BLaER1 (cell line): ENCODE measurements around the gene RADIL.

Source experiments
- H3K27ac ChIP-seq: shearing (Covaris generic); formaldehyde crosslinking; 2 replicates; pipeline ENCODE4 v1.8.1; 2022
- H3K27me3 ChIP-seq: shearing (Covaris generic); formaldehyde crosslinking; 2 replicates; pipeline ENCODE4 v1.8.1; 2022
- H3K36me3 ChIP-seq: shearing (Covaris generic); formaldehyde crosslinking; 2 replicates; pipeline ENCODE4 v1.8.1; 2022
- H3K4me1 ChIP-seq: shearing (Covaris generic); formaldehyde crosslinking; 2 replicates; pipeline ENCODE4 v1.8.1; 2022
- H3K4me2 ChIP-seq: shearing (Covaris generic); formaldehyde crosslinking; 2 replicates; pipeline ENCODE4 v1.8.1; 2022
- H3K4me3 ChIP-seq: shearing (Covaris generic); formaldehyde crosslinking; 2 replicates; pipeline ENCODE4 v1.8.1; 2022
- H3K9ac ChIP-seq: shearing (Covaris generic); formaldehyde crosslinking; 2 replicates; pipeline ENCODE4 v1.8.1; 2022
- H3K9me3 ChIP-seq: shearing (Covaris generic); formaldehyde crosslinking; 2 replicates; pipeline ENCODE4 v1.8.1; 2022
- H4K20me1 ChIP-seq: shearing (Covaris generic); formaldehyde crosslinking; 2 replicates; pipeline ENCODE4 v1.8.1; 2022
- Cebpa-rat ChIP-seq: shearing (Covaris generic); IDR thresholded peaks from 2 replicates; pipeline ENCODE4 v1.8.1; 2022

Gene RADIL

DNA sequence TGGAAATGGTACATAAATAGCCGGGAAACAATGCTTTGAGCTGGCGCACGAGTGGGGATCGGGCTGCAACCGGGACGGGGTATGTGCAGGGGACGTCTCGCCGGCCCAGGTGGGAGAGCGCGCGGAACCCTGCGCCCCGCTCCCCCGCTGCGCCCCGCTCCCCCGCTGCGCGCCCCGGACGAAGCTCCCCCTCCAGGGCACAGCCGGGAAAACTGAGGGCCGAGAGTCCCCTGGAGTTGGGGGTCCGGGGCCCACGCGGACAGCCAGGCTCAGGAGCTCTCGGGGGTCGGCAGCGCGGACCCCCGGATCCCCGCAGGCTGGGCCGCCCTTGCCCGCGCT is 514 bp downstream of the RADIL start:
- Histone ChIP-seq H4K20me1 (no peaks in the 10 kb centered on the region), H3K27me3 (no peaks in the 10 kb centered on the region), H3K36me3 (peaks cover 4% of the 10 kb centered on the region), H3K27ac (peak overlapping the region; percentile 82), H3K9ac (peak overlapping the region; percentile 86), H3K4me3 (peak overlapping the region; percentile 91), H3K4me1 (peaks cover 61% of the 10 kb centered on the region), H3K9me3 (no peaks in the 10 kb centered on the region), H3K4me2 (peak overlapping the region; percentile 96)
- no peak for TF ChIP-seq Cebpa-rat

DNA sequence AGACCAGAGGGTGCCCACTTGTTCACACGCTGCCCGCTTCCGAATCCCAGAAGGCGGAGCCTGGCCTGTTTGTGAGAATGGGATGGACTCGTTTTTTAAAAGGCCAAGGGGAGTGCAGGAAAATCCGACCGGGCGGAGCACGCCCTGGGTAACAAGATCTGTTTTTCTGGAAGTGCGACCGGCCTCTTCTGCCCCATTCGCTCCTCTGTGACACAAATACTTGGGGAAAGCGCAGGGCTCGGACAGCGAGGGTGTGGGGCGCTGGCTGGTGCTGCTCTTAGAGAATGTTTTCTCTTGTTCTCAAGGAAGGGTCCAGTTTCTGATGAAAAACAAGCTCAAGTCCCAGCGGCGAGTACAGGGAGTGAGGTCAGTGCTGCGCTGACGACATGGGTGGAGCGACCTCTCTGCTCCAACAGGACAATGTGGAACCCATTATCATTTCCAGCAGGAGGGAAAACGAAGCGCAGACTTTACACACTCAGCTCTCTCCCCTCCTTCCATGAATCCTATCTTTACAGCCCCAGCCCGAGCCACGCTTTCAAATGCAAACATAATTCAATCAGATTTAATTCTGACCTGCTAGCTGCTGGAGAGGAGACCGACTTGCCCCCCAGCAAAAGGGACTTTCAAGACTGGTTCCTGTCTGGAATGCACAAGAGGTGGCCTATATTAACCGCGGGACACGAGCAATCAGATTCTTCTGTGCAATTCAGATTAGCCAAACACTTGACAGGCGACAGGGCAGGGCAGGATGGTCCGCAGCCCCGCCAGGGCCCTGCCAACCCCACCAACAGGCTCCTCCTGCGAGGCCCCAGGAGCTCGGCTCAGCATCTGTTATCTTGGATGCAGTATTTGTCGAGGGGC is 1.1 kb downstream of the RADIL start:
- no peak for TF ChIP-seq Cebpa-rat

DNA sequence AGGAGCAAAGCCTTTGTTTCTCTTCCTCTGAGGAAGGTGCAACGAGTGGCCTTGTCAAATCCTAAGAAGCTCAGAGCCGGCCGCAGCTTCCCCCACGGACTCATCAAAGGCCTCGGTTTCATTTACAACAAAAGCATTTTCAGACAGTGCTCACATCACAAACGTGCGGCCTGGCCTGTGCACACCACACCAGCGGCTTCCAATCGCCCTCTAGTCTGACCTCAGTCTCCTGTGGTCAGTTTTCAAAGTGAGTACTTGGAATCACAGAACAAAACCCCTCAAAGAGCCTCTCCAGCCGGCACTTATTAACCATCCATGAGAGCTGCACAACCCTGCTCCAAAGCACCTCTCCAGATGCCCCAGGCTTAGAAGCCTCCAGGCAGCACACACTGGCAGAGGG is 3.3 kb downstream of the RADIL start:
- Histone ChIP-seq H3K27ac (peak overlapping the region; percentile 89), H3K9me3 (no peaks in the 10 kb centered on the region), H3K27me3 (no peaks in the 10 kb centered on the region)

More for the DNA sequence above, 1.1 kb downstream of the RADIL start:
- no peaks in the 10 kb centered on the region for H3K9me3 ChIP-seq
- H3K27ac ChIP-seq = peak overlapping the region; percentile 82; the same call in 1 of the 2 replicates
- peak overlapping the region; percentile 86 for H3K9ac ChIP-seq
- H4K20me1 ChIP-seq = no peaks in the 10 kb centered on the region
- H3K4me3 ChIP-seq = peak overlapping the region; percentile 91
- H3K36me3 ChIP-seq = peaks cover 10% of the 10 kb centered on the region
- peak overlapping the region; percentile 96 for H3K4me2 ChIP-seq
- H3K27me3 ChIP-seq = no peaks in the 10 kb centered on the region
- H3K4me1 ChIP-seq = peaks cover 67% of the 10 kb centered on the region

DNA sequence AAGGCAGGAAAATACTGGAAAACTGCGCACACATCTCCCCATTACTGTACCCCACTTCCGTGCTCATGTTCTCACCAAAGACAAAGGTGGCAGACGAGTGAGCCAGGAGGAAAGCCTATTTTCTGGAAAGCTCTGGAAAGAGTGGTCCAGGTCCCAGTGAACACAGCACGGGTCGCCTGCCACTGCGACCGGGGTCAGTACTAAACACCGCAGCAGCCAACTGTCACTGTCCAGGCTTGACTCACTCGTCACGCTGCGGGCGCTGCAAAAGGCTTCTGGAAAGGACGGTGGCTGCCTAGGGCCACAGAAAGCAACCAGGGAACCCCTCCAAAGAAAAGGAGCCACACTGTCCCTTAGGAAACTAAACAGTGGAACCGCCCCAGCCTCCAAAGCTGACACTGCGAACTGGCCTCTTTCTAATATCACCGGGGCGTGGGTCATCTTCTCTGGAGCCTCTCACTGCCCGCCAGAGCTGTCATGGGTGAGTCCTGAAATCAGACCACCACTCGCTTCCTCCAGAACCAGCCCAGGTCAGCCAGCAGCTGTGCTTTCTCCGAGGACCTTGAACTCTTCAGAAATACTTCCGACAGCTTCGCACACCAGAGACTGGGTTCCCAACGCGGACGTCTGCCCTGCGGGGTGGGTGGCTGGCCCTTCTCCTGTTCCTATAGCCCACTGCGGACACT is 4.0 kb downstream of the RADIL start:
- Histone ChIP-seq H3K9me3 (no peaks in the 10 kb centered on the region), H3K9ac (peak overlapping the region; percentile 74), H3K36me3 (peaks cover 35% of the 10 kb centered on the region), H4K20me1 (no peaks in the 10 kb centered on the region), H3K4me2 (peak overlapping the region; percentile 96), H3K27ac (peak overlapping the region; percentile 89), H3K27me3 (no peaks in the 10 kb centered on the region), H3K4me3 (peak overlapping the region; percentile 45; the same call in 1 of the 2 replicates), H3K4me1 (peaks cover 72% of the 10 kb centered on the region)
- TF ChIP-seq Cebpa-rat = no peak

More for the DNA sequence above, 3.3 kb downstream of the RADIL start:
- TF ChIP-seq Cebpa-rat = no peak
- H3K9ac ChIP-seq = peak overlapping the region; percentile 74
- peaks cover 32% of the 10 kb centered on the region for H3K36me3 ChIP-seq
- no peaks in the 10 kb centered on the region for H4K20me1 ChIP-seq
- H3K4me3 ChIP-seq = peak overlapping the region; percentile 45; the same call in 1 of the 2 replicates
- H3K4me2 ChIP-seq = peak overlapping the region; percentile 96
- peaks cover 72% of the 10 kb centered on the region for H3K4me1 ChIP-seq

DNA sequence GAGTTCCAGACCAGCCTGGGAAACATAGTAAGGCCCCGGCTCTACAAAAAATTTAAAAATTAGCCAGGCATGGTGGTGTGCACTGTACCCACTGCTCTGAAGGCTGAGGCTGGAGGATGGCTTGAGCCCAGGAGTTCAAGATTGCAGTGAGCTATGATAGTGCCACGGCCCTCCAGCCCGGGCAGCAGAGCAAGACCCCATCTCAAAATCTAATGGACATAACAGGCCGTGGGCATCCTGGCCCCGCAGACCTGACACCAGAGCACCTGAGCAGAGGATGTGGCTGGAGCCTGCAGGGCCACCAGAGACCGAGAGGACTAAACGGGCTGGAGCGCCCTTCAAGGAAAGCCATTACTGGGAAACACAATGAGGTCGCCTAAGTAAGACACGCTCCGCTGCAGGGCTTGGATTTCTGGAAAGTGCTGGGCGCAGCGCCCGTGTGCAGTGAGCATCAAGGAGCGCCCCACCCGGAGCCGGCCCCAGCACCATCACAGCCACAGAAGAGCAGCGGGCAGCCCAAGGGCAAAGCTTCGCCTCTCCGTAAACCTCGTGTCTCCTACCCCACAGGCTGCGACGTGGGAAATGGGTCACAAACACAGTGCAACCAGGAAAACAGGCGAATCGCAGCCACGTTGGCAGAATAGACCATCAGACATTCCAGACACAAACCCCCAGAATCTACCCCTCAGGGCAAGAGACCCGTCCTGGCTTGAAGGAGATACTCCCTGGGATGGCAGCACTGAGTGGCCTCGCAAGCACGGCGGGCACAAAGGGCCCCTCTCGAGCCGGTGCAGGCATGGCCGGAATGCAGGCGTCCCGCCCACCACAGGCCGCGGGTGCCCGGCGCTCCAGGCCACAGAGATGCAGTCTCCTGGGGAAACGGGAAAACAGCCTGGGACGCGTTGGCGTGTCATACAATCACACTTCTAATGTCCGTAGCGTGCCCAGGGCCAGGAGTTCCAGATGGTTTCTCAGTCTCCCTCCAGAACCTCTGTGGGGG is 4.9 kb downstream of the RADIL start:
- H3K27me3 ChIP-seq = no peaks in the 10 kb centered on the region
- H3K4me2 ChIP-seq = peak overlapping the region; percentile 96
- peak overlapping the region; percentile 74; the same call in 1 of the 2 replicates for H3K9ac ChIP-seq
- TF ChIP-seq Cebpa-rat = no peak
- H3K4me1 ChIP-seq = peaks cover 74% of the 10 kb centered on the region
- peaks cover 44% of the 10 kb centered on the region for H3K36me3 ChIP-seq
- no peaks in the 10 kb centered on the region for H4K20me1 ChIP-seq
- peak overlapping the region; percentile 89 for H3K27ac ChIP-seq
- no peak overlapping the region for H3K4me3 ChIP-seq
- H3K9me3 ChIP-seq = no peaks in the 10 kb centered on the region

DNA sequence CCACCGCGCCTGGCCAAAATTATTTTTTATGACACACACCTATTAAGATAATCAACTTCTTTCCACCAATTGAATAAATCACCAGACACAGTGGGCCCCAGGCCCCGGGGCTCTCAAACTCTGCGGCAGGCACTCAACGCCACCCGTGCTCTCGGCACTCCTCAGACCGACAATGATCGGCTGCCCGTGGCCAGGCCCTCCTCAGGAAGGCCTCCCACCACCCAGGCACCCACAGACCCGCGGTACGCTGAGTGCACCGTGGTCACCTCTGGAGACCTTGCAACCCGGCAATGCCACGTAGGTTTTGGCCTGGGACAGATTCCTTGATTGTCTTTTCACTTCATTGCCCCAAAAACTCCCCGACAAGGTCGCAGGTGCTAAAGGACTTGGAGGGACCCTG is 6.9 kb downstream of the RADIL start:
- Histone ChIP-seq H3K9me3 (no peaks in the 10 kb centered on the region), H3K36me3 (peaks cover 46% of the 10 kb centered on the region), H3K9ac (no peak overlapping the region), H4K20me1 (peaks cover 9% of the 10 kb centered on the region), H3K4me2 (no peak overlapping the region), H3K27me3 (no peaks in the 10 kb centered on the region), H3K4me3 (no peak overlapping the region), H3K27ac (no peak overlapping the region), H3K4me1 (peaks cover 81% of the 10 kb centered on the region)
- no peak for TF ChIP-seq Cebpa-rat

DNA sequence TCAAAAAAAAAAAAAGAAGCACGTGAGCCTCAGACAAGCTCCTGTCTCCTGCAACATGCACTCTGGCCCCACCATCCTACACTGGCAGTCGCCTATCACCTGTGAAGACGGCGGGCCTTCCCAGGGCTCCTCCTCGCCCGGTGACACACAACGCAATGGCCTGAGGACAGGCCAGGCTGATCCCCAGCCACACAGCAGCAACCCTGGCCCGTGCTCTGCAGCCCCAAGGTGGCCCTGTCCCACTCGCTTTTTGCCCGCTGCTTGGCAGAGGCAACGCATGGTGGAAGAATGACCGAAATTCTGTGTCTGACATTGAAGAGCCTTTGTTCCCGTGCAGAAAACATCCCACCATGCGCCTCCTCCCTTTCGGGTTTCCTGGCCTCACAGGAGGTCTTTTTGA is 8.1 kb downstream of the RADIL start:
- H3K27me3 ChIP-seq = no peaks in the 10 kb centered on the region
- no peak for TF ChIP-seq Cebpa-rat
- H3K27ac ChIP-seq = no peak overlapping the region

DNA sequence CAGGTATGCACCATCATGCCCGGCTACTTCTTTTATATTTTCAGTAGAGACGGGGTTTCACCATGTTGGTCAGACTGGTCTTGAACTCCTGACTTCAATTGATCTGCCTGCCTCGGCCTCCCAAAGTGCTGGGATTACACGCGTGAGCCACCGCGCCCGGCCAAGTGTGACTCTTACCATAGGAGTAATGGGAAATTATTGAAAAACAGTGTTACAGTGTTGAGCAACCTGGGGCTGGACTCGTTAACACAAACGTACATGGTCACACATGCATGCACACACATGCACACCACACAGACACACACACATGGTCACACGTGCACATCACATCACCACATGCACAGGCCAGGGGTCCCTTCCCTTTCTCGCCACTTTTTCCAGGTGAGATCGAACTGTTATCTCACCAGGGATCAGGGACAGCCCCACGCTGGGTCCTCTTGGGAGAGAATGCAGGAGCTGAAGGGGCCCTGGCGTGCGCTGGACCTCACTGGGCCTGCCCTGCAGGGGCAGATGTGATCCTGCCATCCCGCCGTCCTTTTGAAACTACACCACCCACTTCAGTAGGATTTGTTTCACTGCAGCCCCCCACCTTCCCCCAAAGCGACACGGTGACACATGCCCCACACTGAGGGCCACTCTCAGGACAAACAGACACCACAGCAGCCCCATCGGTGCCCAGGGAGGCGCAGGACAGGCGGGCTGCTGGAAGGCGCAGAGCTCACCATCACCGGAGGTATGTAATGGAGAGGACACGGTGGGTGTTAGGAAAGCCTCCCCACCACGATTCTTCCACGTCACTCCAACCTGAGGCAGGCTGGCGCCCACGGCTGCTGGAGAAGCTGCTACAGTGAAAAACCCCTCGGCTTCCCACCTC is 10.2 kb downstream of the RADIL start:
- Histone ChIP-seq H3K27ac (peak overlapping the region; percentile 33), H3K27me3 (no peaks in the 10 kb centered on the region), H3K4me1 (peaks cover 78% of the 10 kb centered on the region), H3K9ac (peak overlapping the region; percentile 25; the same call in 1 of the 2 replicates), H4K20me1 (peaks cover 13% of the 10 kb centered on the region), H3K36me3 (peaks cover 49% of the 10 kb centered on the region), H3K4me3 (no peak overlapping the region), H3K4me2 (peak overlapping the region; percentile 71), H3K9me3 (peaks cover 8% of the 10 kb centered on the region; the same call in 1 of the 2 replicates)
- TF ChIP-seq Cebpa-rat = no peak

More for the DNA sequence above, 8.1 kb downstream of the RADIL start:
- Histone ChIP-seq H3K9ac (no peak overlapping the region), H3K4me2 (no peak overlapping the region; the same call in 1 of the 2 replicates), H3K4me1 (peaks cover 82% of the 10 kb centered on the region), H3K9me3 (no peaks in the 10 kb centered on the region), H3K4me3 (no peak overlapping the region), H4K20me1 (peaks cover 13% of the 10 kb centered on the region), H3K36me3 (peaks cover 46% of the 10 kb centered on the region)
